Bronchial epithelial cell (primary cell): ENCODE data around the gene DOK7. TPM values are rescaled to one million over a fixed set of nuclear protein-coding genes. Genes with fewer than 3 reads are reported as not detected.

Experiments used
- DNase-seq: peaks from one replicate; pipeline ENCODE4 v3.0.0-alpha.2; 2010; ENCODE audit warnings: low read depth
- FAIRE-seq: peaks from 2 replicates; lab custom pipeline; 2011; peaks lifted over from hg19 to GRCh38; lab: Jason Lieb, UNC
- H3K27me3 ChIP-seq: 2 replicates; pipeline ENCODE4 v1.5.1; 2011; ENCODE audit warnings: low read length; ENCODE audit not compliant: control insufficient read depth, insufficient read depth
- H3K36me3 ChIP-seq: 2 replicates; pipeline ENCODE4 v1.5.1; 2011; ENCODE audit warnings: low read length; ENCODE audit not compliant: control insufficient read depth, insufficient read depth
- H3K4me3 ChIP-seq: 2 replicates; pipeline ENCODE4 v1.5.1; 2011; ENCODE audit warnings: mild to moderate bottlenecking, low read depth, low read length, control low read depth
- CTCF ChIP-seq: IDR thresholded peaks from 2 replicates; pipeline ENCODE4 v1.5.1; 2011; ENCODE audit warnings: mild to moderate bottlenecking, moderate library complexity, low read length, control low read depth, inconsistent platforms; ENCODE audit not compliant: insufficient read depth, severe bottlenecking
- total RNA-seq: library from RNA; depleted of rRNA; stranded (reverse); fragments of >200 nt; gene quantifications from 2 replicates; pipeline ENCODE4 v1.2.1, GENCODE V29; 2014

Gene DOK7
- total RNA-seq, 1 donor from 2014 or later: 4.2 TPM

GRCh38 chr4:3488820-3489219 is 25.7 kb downstream of the DOK7 start:
- TF ChIP-seq CTCF: no peak

GRCh38 chr4:3489451-3489962 is 26.4 kb downstream of the DOK7 start:
- no peak for DNase-seq
- Histone ChIP-seq H3K36me3 (peaks cover 4% of the 10 kb centered on the region), H3K4me3 (no peak overlapping the region), H3K27me3 (no peaks in the 10 kb centered on the region)
- no peak for FAIRE-seq
- no peak for TF ChIP-seq CTCF

More at GRCh38 chr4:3488820-3489219, 25.7 kb downstream of the DOK7 start:
- FAIRE-seq (no peak), DNase-seq (no peak)
- Histone ChIP-seq H3K36me3 (peaks cover 4% of the 10 kb centered on the region), H3K4me3 (no peak overlapping the region), H3K27me3 (no peaks in the 10 kb centered on the region)

GRCh38 chr4:3491681-3492405 is 28.7 kb downstream of the DOK7 start:
- TF ChIP-seq CTCF: no peak
- DNase-seq (peak; percentile 29), FAIRE-seq (no peak)
- Histone ChIP-seq H3K36me3 (peaks cover 4% of the 10 kb centered on the region), H3K4me3 (no peak overlapping the region), H3K27me3 (no peaks in the 10 kb centered on the region)

GRCh38 chr4:3492741-3493719 is 29.9 kb downstream of the DOK7 start:
- Histone ChIP-seq H3K27me3 (no peaks in the 10 kb centered on the region), H3K4me3 (no peak overlapping the region), H3K36me3 (peaks cover 4% of the 10 kb centered on the region)
- DNase-seq: no peak
- FAIRE-seq: no peak
- no peak for TF ChIP-seq CTCF

GRCh38 chr4:3493720-3494461 is 30.8 kb downstream of the DOK7 start:
- FAIRE-seq (no peak), DNase-seq (no peak)
- Histone ChIP-seq H3K36me3 (peaks cover 4% of the 10 kb centered on the region), H3K4me3 (no peak overlapping the region), H3K27me3 (no peaks in the 10 kb centered on the region)
- TF ChIP-seq CTCF: no peak
